Measurements from ENCODE around the gene RBMS3.

Gene RBMS3

DNA sequence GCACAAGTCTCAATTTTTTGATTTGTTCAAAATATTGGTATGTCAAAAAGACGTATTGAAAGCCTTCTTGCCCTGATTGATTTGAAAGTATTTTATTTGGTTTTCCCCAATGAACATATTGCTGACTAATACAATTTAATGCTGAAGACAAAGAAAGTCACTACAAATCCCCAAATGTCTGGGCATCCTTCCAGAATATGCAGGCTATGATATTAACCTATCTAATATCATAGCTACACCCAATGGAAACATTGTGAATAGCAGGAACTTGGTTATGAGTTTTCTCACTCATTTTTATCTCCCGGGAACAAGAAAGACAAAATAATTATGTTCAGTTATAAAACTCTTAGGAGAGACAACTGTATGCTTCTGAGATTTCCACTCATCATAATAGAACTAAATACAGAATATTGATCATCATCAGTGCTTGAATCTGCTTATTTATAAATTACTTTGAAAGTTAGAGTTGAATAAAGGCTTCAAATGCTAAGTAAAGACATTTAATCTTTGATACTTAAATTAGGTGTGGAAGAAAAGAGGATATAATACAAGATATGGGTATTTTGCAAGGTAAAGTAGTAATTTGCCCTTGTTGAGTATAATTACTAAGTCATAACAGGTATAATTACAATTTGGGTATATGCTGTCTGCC, 483.9 kb downstream of the RBMS3 start:
- DNase-seq (ENCODE audit: low spot score) = no peak
- in situ Hi-C loops (cut with MboI; ENCODE audit: low pct_unique_long_range_greater_than_20kb, low sequenced_read_pairs, unreplicated experiment) = no loop called here
- TF ChIP-seq, protein P1, sequence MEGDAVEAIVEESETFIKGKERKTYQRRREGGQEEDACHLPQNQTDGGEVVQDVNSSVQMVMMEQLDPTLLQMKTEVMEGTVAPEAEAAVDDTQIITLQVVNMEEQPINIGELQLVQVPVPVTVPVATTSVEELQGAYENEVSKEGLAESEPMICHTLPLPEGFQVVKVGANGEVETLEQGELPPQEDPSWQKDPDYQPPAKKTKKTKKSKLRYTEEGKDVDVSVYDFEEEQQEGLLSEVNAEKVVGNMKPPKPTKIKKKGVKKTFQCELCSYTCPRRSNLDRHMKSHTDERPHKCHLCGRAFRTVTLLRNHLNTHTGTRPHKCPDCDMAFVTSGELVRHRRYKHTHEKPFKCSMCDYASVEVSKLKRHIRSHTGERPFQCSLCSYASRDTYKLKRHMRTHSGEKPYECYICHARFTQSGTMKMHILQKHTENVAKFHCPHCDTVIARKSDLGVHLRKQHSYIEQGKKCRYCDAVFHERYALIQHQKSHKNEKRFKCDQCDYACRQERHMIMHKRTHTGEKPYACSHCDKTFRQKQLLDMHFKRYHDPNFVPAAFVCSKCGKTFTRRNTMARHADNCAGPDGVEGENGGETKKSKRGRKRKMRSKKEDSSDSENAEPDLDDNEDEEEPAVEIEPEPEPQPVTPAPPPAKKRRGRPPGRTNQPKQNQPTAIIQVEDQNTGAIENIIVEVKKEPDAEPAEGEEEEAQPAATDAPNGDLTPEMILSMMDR (IDR thresholded peaks at IDR 0.05; ENCODE audit: extremely low read depth, insufficient read depth, missing control alignments) = peak; percentile 40

DNA sequence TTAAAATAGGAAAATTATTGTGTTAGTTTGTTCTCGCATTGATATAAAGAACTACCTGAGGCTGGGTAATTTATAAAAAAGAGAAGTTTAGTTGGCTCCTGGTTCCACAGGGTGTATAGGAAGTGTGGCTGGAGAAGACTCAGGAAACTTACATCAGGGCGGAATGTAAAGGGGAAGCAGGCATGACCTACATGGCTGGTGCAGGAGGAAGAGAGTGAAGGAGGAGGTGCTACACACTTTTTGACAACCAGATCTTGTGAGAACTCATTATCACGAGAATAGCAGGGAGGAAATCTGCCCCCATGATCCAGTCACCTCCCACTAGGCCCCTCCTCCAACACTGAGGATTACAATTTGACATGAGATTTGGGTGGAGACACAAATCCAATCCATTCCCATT, 490.7 kb downstream of the RBMS3 start:
- in situ Hi-C loops (cut with MboI; ENCODE audit: low pct_unique_long_range_greater_than_20kb, low sequenced_read_pairs, unreplicated experiment) = no loop called here
- TF ChIP-seq, protein P1 (IDR thresholded peaks at IDR 0.05; ENCODE audit: extremely low read depth, insufficient read depth, missing control alignments) = no peak
- no peak for DNase-seq (ENCODE audit: low spot score)

DNA sequence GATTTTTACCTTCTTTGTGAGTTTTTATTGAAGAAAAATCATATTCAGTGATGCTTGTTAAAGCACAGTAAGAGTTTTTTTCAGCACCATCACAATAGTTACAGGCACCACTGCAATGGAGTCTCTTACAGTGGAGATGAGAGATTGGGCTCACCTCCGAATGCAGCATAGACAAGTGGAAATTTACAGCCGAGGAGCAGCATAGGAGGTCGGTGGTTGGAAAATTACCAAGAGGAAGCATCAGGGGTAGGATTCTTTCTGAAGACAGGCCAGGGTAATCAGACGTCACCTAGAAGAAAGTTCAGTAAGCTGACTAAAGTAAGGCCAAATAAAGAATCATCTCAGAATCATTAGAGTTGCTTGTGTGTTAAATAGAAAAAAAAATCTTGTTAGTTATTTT, 491.6 kb downstream of the RBMS3 start:
- in situ Hi-C loops (cut with MboI; ENCODE audit: low pct_unique_long_range_greater_than_20kb, low sequenced_read_pairs, unreplicated experiment) = no loop called here
- DNase-seq (ENCODE audit: low spot score) = no peak
- TF ChIP-seq, protein P1 (IDR thresholded peaks at IDR 0.05; ENCODE audit: extremely low read depth, insufficient read depth, missing control alignments) = no peak

DNA sequence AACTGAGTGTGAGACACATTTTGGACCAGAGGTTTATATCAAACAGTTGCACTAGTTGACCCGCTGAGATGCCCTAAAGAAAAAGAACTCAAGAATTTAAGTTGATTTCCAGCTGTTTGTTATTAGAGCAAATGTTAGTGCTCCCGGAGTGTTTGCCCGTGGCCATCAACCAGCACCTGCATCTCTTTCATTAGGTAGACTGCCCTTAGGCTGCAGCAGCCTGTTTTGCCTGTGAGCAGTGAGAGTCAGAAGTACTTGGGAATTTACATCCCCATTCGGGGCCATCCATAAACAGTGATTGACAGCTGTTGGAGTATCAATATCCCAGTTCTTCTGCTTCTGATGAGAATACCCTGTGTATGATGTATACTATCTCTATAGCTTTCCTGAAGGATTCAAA, 492.6 kb downstream of the RBMS3 start:
- in situ Hi-C loops (cut with MboI; ENCODE audit: low pct_unique_long_range_greater_than_20kb, low sequenced_read_pairs, unreplicated experiment) = no loop called here
- TF ChIP-seq, protein P1 (IDR thresholded peaks at IDR 0.05; ENCODE audit: extremely low read depth, insufficient read depth, missing control alignments) = no peak
- no peak for DNase-seq (ENCODE audit: low spot score)

DNA sequence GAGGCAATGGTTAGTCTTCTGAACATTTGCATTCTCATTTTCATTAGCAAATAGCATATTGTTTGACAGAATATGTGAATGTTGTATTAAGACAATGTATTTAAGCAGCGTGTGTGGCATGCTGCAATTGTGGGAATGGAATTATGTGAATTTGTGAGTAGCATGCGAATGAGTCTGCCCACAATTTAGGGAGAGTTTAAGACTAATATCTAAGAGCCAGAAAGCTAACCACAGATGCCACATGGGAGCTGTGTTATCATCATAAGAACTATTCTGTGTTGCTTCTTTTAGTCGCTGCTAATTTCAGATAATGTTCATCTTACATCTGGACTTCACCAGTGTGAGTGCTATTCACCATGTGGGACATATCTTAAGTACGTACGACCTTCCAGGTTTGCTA, 494.5 kb downstream of the RBMS3 start:
- TF ChIP-seq, protein P1 (IDR thresholded peaks at IDR 0.05; ENCODE audit: extremely low read depth, insufficient read depth, missing control alignments) = no peak
- DNase-seq (ENCODE audit: low spot score) = no peak
- in situ Hi-C loops (cut with MboI; ENCODE audit: low pct_unique_long_range_greater_than_20kb, low sequenced_read_pairs, unreplicated experiment) = no loop called here

DNA sequence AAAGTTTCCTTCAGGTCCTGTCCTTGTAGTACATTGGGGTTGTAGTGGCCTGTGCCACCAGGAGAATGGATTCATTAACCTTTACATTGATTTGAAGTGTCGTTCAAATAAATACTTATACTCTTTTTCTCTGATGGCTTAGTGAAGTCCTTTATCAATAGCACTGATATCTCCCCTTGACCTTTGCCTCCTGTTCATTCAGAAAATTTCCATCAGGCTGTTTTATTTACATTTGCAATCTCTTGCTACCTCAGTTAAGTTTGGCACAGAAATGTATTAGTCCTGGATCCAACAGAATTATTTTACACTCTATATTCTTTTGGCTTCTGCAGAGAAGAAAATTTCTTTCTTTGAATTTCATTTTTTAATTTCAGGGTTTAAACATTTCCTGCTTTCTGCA, 497.0 kb downstream of the RBMS3 start:
- in situ Hi-C loops (cut with MboI; ENCODE audit: low pct_unique_long_range_greater_than_20kb, low sequenced_read_pairs, unreplicated experiment) = no loop called here
- TF ChIP-seq, protein P1 (IDR thresholded peaks at IDR 0.05; ENCODE audit: extremely low read depth, insufficient read depth, missing control alignments) = no peak
- DNase-seq (ENCODE audit: low spot score) = no peak
